GM12874 (cell line): ENCODE measurements around the gene NBEAL2.

Source experiments
- TF ChIP-seq, protein P1 (sequence below): IDR thresholded peaks from 2 replicates; pipeline ENCODE4 v1.5.1; 2011; ENCODE audit warnings: low read depth, mild to moderate bottlenecking, control low read depth, low read length, moderate library complexity; ENCODE audit not compliant: insufficient read depth

Gene NBEAL2

DNA sequence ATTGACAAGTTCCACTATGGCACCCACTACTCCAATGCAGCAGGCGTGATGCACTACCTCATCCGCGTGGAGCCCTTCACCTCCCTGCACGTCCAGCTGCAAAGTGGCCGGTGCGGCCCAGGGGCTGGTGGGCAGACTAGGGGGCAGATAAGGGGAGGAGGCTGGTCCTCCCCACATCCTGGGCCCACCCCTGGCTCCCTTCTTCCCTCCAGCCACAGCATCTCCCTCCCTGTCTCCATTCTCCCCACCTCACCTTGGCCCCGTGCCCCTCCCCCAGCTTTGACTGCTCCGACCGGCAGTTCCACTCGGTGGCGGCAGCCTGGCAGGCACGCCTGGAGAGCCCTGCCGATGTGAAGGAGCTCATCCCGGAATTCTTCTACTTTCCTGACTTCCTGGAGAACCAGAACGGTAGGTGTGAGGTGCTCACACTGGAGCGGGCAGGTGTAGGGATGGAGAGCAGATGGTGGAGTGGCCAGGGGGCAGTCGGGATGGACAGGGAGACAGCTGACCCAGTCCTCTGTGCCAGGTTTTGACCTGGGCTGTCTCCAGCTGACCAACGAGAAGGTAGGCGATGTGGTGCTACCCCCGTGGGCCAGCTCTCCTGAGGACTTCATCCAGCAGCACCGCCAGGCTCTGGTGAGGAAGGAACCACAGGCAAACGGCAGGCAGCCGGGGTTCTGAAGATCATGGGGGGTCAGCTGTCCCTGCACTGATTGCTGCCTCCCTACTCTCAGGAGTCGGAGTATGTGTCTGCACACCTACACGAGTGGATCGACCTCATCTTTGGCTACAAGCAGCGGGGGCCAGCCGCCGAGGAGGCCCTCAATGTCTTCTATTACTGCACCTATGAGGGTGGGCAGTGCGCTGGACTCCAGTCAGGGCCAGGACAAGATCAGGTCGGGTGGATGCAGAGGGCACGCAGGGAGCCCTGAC, 26.0 kb downstream of the NBEAL2 start:
- TF ChIP-seq, protein P1, sequence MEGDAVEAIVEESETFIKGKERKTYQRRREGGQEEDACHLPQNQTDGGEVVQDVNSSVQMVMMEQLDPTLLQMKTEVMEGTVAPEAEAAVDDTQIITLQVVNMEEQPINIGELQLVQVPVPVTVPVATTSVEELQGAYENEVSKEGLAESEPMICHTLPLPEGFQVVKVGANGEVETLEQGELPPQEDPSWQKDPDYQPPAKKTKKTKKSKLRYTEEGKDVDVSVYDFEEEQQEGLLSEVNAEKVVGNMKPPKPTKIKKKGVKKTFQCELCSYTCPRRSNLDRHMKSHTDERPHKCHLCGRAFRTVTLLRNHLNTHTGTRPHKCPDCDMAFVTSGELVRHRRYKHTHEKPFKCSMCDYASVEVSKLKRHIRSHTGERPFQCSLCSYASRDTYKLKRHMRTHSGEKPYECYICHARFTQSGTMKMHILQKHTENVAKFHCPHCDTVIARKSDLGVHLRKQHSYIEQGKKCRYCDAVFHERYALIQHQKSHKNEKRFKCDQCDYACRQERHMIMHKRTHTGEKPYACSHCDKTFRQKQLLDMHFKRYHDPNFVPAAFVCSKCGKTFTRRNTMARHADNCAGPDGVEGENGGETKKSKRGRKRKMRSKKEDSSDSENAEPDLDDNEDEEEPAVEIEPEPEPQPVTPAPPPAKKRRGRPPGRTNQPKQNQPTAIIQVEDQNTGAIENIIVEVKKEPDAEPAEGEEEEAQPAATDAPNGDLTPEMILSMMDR = no peak

DNA sequence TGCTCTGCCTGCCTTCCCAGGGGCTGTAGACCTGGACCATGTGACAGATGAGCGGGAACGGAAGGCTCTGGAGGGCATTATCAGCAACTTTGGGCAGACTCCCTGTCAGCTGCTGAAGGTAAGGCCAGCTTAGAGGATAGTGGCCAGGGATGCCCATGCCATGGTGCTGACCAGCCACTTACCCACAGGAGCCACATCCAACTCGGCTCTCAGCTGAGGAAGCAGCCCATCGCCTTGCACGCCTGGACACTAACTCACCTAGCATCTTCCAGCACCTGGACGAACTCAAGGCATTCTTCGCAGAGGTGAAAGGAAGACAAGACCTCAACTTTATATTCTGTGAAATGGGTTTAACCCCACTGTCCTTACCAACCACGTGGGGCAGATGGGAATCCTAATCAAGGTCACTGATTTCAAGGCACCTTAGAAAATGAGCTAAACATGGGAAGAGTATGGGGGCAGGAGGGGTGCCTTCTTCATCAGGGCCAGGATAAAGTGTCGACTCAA, 26.7 kb downstream of the NBEAL2 start:
- TF ChIP-seq, protein P1 = no peak

DNA sequence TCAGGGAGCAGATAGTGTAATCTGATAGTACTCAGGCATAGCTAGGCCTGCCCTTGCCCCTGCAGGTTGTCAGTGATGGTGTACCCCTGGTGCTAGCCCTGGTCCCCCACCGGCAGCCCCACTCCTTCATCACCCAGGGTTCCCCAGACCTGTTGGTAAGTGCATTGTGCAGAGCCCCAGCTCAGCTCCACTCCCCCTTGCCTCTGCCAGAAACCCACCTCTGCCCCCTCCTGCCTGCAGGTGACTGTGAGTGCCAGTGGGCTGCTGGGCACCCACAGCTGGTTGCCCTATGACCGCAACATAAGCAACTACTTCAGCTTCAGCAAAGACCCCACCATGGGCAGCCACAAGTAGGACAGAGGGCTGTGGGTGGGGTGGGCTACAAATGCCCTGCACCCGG, 27.5 kb downstream of the NBEAL2 start:
- TF ChIP-seq, protein P1 = no peak

DNA sequence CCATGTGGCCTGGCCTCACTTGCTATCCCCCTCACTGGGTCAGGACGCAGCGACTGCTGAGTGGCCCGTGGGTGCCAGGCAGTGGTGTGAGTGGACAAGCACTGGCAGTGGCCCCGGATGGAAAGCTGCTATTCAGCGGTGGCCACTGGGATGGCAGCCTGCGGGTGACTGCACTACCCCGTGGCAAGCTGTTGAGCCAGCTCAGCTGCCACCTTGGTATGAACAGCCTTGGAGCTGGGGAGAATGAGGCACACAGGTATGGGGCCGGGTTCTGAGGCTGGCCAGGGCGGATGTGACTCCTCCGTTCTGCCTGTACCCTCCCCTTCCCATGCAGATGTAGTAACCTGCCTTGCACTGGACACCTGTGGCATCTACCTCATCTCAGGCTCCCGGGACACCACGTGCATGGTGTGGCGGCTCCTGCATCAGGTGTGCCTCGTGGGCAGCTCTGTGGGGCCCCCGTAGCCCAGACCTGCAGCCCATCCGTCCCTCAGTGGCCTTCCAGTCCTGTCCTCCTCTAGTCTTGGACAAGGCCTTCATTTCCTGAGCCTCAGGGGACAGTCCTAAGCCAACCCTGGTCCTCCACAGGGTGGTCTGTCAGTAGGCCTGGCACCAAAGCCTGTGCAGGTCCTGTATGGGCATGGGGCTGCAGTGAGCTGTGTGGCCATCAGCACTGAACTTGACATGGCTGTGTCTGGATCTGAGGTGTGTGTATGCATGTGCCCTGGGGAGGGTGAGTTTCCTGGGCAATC, 28.2 kb downstream of the NBEAL2 start:
- TF ChIP-seq, protein P1 = no peak

DNA sequence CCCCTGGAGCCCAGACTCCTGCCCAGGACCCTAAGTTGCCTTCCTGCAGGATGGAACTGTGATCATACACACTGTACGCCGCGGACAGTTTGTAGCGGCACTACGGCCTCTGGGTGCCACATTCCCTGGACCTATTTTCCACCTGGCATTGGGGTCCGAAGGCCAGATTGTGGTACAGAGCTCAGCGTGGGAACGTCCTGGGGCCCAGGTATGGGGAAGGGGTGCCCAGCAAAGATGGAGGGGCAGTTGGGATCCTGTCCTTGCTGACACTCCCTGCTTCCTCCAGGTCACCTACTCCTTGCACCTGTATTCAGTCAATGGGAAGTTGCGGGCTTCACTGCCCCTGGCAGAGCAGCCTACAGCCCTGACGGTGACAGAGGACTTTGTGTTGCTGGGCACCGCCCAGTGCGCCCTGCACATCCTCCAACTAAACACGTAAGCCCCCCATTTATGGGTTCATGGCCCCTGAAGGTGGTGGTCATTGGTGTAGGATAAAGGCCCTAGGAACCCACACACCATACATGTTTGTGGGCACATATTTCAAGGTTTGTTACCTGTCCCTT, 28.8 kb downstream of the NBEAL2 start:
- TF ChIP-seq, protein P1 = no peak

DNA sequence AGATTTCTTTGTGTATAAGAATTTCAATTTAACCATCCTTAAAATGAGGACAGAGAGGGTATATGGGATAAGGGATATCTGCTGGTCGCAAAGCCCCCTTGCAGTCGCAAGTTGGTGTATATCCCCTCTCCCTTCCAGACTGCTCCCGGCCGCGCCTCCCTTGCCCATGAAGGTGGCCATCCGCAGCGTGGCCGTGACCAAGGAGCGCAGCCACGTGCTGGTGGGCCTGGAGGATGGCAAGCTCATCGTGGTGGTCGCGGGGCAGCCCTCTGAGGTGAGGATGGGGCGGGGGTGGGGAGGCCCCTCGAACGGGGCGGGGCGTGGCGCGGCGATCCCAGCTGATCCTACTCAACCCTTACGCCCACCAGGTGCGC, 29.4 kb downstream of the NBEAL2 start:
- TF ChIP-seq, protein P1 = no peak
